Small intestine (tissue), 7 donors: ENCODE data around the gene SLC16A4. TPM values are rescaled to one million over a fixed set of nuclear protein-coding genes. Genes with fewer than 3 reads are reported as not detected.

ENCODE experiments used
- DNase-seq, 2 donors: peaks; one replicate each; pipeline versions ENCODE4 v3.0.0 to v3.0.0-alpha.2; 2013
- FAIRE-seq: peaks from 2 replicates; lab custom pipeline; 2012; peaks lifted over from hg19 to GRCh38; lab: Jason Lieb, UNC
- H3K27ac ChIP-seq, 3 donors: one replicate each; pipeline ENCODE4 v1.5.1; 2013; ENCODE audit warnings: low read length in 2 of 3, mild to moderate bottlenecking in 2 of 3, control low read depth in 1 of 3, inconsistent platforms in 1 of 3, low read depth in 1 of 3, moderate library complexity in 1 of 3
- H3K27me3 ChIP-seq, 3 donors: one replicate each; pipeline ENCODE4 v1.6.1; 2013; ENCODE audit warnings: low read length in 3 of 3, inconsistent platforms in 1 of 3; ENCODE audit not compliant: control insufficient read depth in 3 of 3, insufficient read depth in 3 of 3
- H3K36me3 ChIP-seq, 3 donors: one replicate each; pipeline ENCODE4 v1.6.1; 2013; ENCODE audit warnings: low read length in 3 of 3, inconsistent platforms in 1 of 3, low read depth in 1 of 3, mild to moderate bottlenecking in 1 of 3, moderate library complexity in 1 of 3; ENCODE audit not compliant: control insufficient read depth in 3 of 3, insufficient read depth in 2 of 3
- H3K4me1 ChIP-seq, 3 donors: one replicate each; pipeline ENCODE4 v1.6.1; 2013; ENCODE audit warnings: low read length in 2 of 3, inconsistent platforms in 1 of 3, low read depth in 1 of 3, mild to moderate bottlenecking in 1 of 3, moderate library complexity in 1 of 3; ENCODE audit not compliant: control insufficient read depth in 3 of 3, insufficient read depth in 2 of 3
- H3K4me3 ChIP-seq, 3 donors: one replicate each; pipeline ENCODE4 v1.5.1; 2013; ENCODE audit warnings: low read length in 3 of 3, control low read depth in 1 of 3, inconsistent platforms in 1 of 3, low read depth in 1 of 3, mild to moderate bottlenecking in 1 of 3, moderate library complexity in 1 of 3
- H3K9me3 ChIP-seq, 2 donors: one replicate each; pipeline ENCODE4 v1.6.1; 2013; ENCODE audit warnings: low read depth in 1 of 2, low read length in 1 of 2; ENCODE audit not compliant: control insufficient read depth in 2 of 2, insufficient read depth in 1 of 2
- WGBS, 3 donors: extraction: QIAGEN DNeasy Blood & Tissue Kit; methylation state at CpG; one replicate each; pipeline ENCODE4 v1.1.7; 2013; 5-methylcytosine and 5-hydroxymethylcytosine counted together
- polyA plus RNA-seq, 4 donors: library from polyadenylated mRNA; stranded (reverse) in 3 of 4; unstranded in 1 of 4; fragments of 200-250 nt in 3 of 4; fragments of 120-200 nt in 1 of 4; gene quantifications; one replicate each; pipeline versions ENCODE4 v1.2.1 to v1.2.3, GENCODE V29; 2013
- donor health status: healthy with polysubstance abuse.
- donor health status: control.
- donor health status: control.
- donor health status: Bipolar disorder and iron deficiency.
- donor health status: healthy.

SLC16A4 gene
- polyA plus RNA-seq, 4 donors, result 5.4 to 51.1 (median 6.9) TPM

DNA sequence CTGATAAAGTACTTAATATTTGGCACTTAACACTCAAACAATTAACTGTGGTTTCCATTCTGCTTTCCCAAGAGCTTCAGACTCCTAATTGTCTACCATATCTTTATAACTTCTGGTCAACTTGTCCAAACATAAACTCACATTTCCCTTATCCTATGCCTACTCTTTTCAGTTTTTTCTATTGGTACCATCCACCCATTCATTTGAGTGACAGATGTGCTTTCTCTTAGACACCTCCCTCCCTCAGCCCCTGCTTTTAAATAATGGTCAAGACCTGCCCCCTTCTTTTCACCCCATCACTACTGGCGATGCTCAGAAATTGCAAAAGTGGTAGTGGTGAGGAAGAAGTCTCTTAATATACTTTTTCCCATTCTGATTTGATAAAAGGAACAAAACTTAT, 5.5 kb downstream of the SLC16A4 start:
- FAIRE-seq, result no peak
- Histone ChIP-seq H3K27ac (peak overlapping the region; percentile 37 to 69 (median 52)), H3K4me1 (peaks cover 6 to 19% (median 12%) of the 10 kb centered on the region in 3 donors)

DNA sequence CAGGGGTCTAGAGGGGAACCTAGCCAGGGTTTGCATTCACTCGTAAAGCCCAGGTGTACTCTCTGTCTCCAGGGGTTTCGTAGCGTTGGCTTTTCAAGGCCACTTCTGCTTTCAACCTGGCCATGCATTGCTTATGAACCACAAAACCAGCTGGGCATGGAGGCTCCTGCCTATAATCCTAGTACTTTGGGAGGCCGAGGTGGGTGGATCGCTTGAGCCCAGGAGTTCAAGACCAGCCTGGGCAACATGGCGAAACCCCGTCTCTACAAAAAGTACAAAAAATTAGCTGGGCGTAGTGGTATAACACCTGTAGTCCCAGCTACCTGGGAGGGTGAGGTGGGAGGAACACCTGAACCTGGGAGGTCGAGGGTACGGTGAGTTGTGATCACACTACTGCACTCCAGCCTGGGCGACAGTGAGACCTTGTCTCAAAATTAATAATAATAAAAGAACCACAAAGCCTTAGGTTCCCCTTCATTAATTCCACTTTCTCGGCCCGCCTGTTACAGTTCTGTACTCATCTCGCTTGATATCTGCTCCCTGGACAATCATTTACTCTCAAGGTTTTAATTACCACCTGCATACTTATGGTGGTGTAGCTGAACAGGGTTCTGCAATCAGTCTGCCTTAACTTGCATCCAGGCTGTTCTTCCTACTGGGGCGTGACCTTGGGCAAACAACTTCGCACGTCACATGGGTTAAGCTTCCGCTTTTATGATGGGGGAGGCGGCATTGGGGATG, 6.1 kb downstream of the SLC16A4 start:
- H3K36me3 ChIP-seq, result peaks cover 0 to 21% (median 2%) of the 10 kb centered on the region in 3 donors
- H3K27ac ChIP-seq, result peak overlapping the region in 2 of 3 donors; percentile 59 to 69
- H3K27me3 ChIP-seq, result no peaks in the 10 kb centered on the region
- 44 to 74% (median 61%) methylated on average over 19 of the region's 19 CpGs for WGBS, 3 donors
- H3K9me3 ChIP-seq, result no peaks in the 10 kb centered on the region
- DNase-seq (peak; percentile 80 to 93), FAIRE-seq (no peak)
- H3K4me1 ChIP-seq, result peaks cover 6 to 19% (median 12%) of the 10 kb centered on the region in 3 donors
- no peak overlapping the region for H3K4me3 ChIP-seq

More for the DNA sequence above, 5.5 kb downstream of the SLC16A4 start:
- no peak for DNase-seq
- no peaks in the 10 kb centered on the region for H3K9me3 ChIP-seq
- 95 to 97% (median 97%) methylated on average over 1 of the region's 1 CpG for WGBS, 3 donors
- H3K36me3 ChIP-seq, result peaks cover 0 to 19% (median 2%) of the 10 kb centered on the region in 3 donors
- H3K27me3 ChIP-seq, result no peaks in the 10 kb centered on the region
- no peak overlapping the region for H3K4me3 ChIP-seq

DNA sequence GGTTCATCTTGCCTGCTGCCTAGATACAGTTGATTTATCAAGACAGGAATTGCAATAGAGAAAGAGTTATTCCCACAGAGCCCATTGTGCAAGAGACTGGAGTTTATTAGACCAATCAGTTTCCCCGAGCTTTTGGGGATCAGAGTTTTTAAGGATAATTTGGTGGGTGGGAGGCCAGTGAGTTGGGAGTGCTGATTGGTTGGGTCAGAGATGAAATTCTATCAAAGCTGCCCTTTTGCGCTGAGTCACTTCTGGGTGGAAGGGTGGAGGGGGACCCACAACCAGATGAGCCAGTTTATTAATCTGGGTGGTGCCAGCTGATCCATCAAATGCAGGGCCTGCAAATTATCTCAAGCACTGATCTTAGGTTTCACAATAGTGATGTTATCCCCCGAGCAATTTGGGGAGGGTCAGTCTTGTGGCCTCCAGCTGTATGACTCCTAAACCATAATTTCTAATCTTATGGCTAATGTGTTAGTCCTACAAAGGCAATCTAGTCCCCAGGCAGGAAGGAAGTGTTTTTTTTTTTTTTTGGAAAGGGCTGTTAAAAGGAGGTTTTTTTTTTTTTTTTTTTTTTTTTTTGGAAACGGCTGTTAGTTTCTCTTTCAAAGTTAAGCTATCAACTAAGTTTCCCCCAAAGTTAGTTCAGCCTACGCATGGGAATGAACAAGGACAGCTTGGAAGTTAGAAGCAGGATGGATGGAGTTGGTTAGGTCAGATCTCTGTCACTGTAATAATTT, 7.4 kb downstream of the SLC16A4 start:
- H3K4me3 ChIP-seq, result no peak overlapping the region
- peaks cover 6 to 15% (median 12%) of the 10 kb centered on the region in 3 donors for H3K4me1 ChIP-seq
- 60 to 74% (median 69%) methylated on average over 5 of the region's 5 CpGs for WGBS, 3 donors
- H3K9me3 ChIP-seq, result no peaks in the 10 kb centered on the region
- no peak for DNase-seq
- H3K36me3 ChIP-seq, result peaks cover 0 to 18% (median 4%) of the 10 kb centered on the region in 3 donors
- H3K27me3 ChIP-seq, result no peaks in the 10 kb centered on the region
- FAIRE-seq, result no peak
- H3K27ac ChIP-seq, result peak overlapping the region in 1 of 3 donors; percentile 46

DNA sequence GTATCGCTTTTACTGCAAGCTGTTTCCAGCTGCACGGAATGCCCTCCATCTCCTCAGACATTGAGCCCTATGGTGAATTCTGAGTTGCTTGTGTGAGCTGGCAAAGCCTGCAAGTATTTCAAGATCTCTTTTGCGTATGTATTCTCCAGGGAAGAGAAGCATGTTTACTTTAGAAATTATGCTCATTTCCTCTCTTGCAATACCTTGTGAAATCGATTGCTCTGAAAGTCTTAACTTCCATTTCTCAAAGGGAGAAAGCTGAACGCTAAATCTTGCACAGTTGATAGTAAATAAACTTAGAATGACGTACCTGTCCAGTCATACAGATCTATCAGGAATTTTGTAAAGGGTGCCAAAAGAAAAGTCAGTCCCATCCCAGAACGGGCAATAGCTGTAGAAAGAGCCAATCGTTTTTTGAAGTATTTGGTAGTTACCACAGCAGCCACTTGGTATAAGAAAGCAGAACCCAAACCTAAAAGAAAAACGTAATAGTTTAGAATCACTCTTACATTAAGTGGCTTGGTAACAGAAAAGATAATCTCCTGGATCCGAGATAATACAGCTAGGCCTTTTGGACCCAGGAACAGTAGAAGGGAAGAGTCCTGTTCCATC, 10.0 kb downstream of the SLC16A4 start:
- no peaks in the 10 kb centered on the region for H3K9me3 ChIP-seq
- no peak overlapping the region for H3K27ac ChIP-seq
- peaks cover 4 to 13% (median 12%) of the 10 kb centered on the region in 3 donors for H3K4me1 ChIP-seq
- no peak overlapping the region for H3K4me3 ChIP-seq
- FAIRE-seq, result no peak
- DNase-seq, result no peak
- 69 to 91% (median 82%) methylated on average over 10 of the region's 10 CpGs for WGBS, 3 donors
- no peaks in the 10 kb centered on the region for H3K27me3 ChIP-seq
- H3K36me3 ChIP-seq, result peaks cover 3 to 23% (median 12%) of the 10 kb centered on the region in 3 donors

- no peak overlapping the region for H3K4me3 ChIP-seq
- FAIRE-seq (no peak), DNase-seq (no peak)
- no peaks in the 10 kb centered on the region for H3K4me1 ChIP-seq
- 87 to 97% (median 97%) methylated on average over 1 of the region's 1 CpG for WGBS, 3 donors
- H3K27ac ChIP-seq, result no peak overlapping the region
- no peaks in the 10 kb centered on the region for H3K9me3 ChIP-seq
- peaks cover 5 to 31% (median 20%) of the 10 kb centered on the region in 3 donors for H3K36me3 ChIP-seq
- H3K27me3 ChIP-seq, result no peaks in the 10 kb centered on the region
These were observed 15.3 kb downstream of the SLC16A4 start for GRCh38 chr1:110375490-110375889.

DNA sequence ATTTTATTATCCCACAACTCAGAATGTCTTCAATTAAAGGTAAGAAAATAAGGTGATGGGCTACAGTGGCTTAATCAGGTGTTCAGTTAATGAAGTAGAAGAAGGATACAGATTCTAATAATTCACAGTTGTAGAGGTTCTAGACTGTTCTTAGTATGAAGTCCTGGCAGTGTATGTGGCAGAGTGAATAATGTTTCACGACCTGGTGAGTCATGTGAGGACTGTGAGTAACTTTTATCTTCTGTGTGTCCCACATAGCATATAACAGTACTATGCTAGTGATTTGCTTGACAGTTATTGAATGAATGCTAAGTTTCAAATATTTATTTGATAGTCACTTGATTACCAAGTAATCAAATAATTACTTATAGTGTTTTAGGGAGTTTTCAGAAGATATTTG, 20.0 kb downstream of the SLC16A4 start:
- Histone ChIP-seq H3K4me1 (no peaks in the 10 kb centered on the region), H3K27me3 (no peaks in the 10 kb centered on the region), H3K9me3 (no peaks in the 10 kb centered on the region), H3K27ac (no peak overlapping the region), H3K36me3 (peaks cover 2 to 33% (median 9%) of the 10 kb centered on the region in 3 donors), H3K4me3 (no peak overlapping the region)
- WGBS, 3 donors, result 9 to 29% (median 17%) methylated on average over 1 of the region's 1 CpG
- peak; percentile 33 for FAIRE-seq
- peak in 1 of 2 donors; percentile 33 for DNase-seq

DNA sequence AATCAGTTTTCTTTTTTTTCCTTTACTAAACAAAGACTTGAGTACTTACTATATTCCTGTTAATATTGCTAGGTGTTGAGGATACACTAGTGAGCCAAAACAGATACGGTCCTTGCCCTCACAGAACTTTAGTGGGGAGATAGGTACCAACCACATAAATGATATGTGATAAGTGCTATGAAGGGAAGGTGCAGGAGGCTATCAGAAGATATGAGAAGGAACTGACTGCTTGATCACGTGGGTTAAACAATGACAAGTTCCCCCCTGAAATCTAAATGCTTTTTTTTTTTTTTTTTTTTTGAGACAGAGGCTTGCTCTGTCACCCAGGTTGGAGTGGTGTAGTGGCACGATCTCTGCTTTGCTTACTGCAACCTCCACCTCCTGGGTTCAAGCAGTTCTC, 26.6 kb downstream of the SLC16A4 start:
- 95 to 98% (median 98%) methylated on average over 3 of the region's 3 CpGs for WGBS, 3 donors
- no peak for FAIRE-seq
- no peaks in the 10 kb centered on the region for H3K4me1 ChIP-seq

DNA sequence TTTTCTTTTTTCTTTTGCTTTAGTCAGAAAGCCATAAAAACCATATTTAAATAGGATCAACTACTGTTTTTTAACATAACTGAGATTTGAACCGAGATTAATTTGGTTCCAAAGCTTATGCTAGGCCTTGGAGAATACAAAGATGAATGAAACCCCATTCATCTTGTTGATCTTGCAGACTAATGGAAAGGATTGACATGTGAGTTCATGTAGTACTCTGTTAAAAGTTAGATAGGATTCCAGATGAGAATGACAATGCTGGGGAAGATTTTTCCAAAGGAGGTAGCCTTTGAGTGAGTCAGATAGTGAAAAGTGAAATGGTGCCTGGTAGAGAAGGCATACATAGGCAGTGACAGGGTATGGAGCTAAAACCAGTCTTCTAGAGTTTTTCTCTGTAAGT, 29.0 kb downstream of the SLC16A4 start:
- H3K4me3 ChIP-seq, result no peak overlapping the region
- 95 to 96% (median 95%) methylated on average over 1 of the region's 1 CpG for WGBS, 3 donors
- H3K36me3 ChIP-seq, result peaks cover 2 to 30% (median 2%) of the 10 kb centered on the region in 3 donors

More for the DNA sequence above, 26.6 kb downstream of the SLC16A4 start:
- DNase-seq, result no peak
- Histone ChIP-seq H3K9me3 (no peaks in the 10 kb centered on the region), H3K4me3 (no peak overlapping the region), H3K27me3 (no peaks in the 10 kb centered on the region), H3K27ac (no peak overlapping the region), H3K36me3 (peaks cover 2 to 31% (median 2%) of the 10 kb centered on the region in 3 donors)

More for the DNA sequence above, 29.0 kb downstream of the SLC16A4 start:
- no peaks in the 10 kb centered on the region for H3K27me3 ChIP-seq
- DNase-seq (no peak), FAIRE-seq (no peak)
- no peaks in the 10 kb centered on the region for H3K4me1 ChIP-seq
- H3K27ac ChIP-seq, result no peak overlapping the region
- H3K9me3 ChIP-seq, result no peaks in the 10 kb centered on the region
